HG02973 (cell line): Measurements from ENCODE around the gene MLLT10.

ENCODE experiments used
- ATAC-seq: cut with Tn5 transposase; IDR thresholded peaks from one replicate; pipeline ENCODE4 v1.9.1; 2021; ENCODE audit warnings: moderate library complexity; ENCODE audit not compliant: unreplicated experiment

The MLLT10 gene

GRCh38 chr10:21501091-21501490, 32.9 kb upstream of the MLLT10 start:
- no peak for ATAC-seq

DNA sequence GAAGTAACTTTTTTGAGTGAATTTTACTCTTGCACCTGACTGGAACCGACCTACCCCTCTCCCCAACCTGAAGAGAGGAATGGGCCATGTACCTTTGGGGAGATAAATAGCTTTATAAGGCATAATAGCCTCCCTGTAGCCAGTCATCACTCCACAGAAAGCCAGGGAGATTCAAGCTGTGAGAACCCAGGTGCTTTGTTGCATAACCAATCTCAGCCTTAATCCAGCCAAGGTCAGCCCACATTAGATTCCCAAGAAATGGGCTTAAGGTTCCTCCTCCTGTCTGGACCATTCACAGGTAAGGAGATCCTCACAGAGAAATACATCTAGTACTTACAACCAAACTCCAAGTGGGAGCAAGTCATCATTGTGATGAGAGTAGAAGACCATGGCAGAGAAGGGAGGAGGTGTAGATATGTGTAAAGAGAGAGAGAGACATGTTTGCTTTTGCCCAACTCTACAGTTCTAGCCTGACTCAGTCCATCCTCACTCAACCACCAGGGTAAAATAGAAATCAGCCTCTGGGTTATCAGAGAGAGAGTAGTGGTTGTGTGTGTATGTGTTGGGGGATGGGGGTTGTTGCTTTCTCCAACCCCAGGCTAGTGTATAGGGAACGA, 32.2 kb upstream of the MLLT10 start:
- no peak for ATAC-seq

- ATAC-seq, result no peak
Measured at GRCh38 chr10:21502348-21502740, 31.7 kb upstream of the MLLT10 start.

DNA sequence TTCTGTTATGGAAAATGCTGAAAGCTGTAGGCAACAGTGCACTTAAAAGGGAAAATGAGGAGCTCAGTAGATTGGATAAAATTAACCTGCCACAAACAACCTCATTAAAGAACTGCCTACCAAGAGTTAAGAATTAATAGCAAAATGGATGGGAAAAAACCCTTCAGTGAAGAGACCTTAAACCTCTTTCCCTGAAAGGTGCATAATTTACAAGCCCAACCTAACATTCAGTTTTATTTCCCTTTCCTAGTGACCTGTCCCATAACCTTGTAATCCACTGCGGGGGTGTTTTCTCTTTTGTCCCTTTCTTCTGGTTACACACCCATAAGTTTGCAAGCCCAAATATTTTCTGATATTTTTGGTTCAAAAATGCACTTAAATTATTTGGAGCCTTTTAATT, 30.5 kb upstream of the MLLT10 start:
- ATAC-seq, result no peak

DNA sequence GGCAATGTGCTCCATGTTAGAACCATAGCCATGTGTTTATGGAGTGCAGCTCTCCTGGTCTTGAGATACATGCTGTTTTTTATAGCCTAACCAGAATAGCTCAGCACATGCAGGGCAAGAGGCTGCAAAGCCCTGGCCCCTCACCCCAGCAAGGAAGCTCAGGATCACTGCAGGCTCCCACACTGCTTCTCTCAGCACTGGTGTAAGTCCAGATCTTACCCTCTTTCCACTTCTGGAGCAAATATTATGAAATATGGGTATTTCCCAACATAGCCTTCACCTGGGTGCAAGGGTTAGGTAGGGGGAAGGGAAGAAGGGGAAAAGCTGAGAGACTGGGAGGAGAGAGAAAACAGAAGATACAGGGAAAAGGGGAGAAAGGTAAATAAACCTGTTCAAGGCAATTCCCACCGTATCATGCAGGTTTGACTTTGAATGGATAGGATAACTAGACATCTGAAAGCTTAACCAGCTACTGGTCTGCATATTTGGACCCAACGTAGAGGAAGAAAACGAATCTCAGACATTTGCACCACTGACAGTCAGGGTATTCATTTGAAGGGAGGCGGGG, 28.2 kb upstream of the MLLT10 start:
- ATAC-seq, result no peak

DNA sequence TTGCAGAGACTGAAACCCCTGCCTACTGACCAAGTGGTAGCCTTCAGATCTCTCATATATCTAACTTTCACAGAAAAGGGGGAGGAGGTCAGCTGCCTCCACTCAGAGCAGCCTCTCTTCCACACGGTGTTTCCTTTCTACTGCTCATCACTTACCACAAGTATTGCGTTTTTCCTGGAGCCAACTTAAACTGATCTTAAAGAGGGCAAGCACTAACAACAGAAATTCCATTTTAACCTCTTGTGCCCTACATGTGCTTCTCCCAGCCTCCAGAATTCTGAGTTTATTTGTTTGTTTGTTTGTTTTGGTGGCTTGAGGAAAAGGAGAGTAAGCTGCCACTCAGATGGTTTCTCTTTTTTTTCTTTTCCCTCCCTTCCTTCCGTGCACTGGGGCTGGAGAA, 27.7 kb upstream of the MLLT10 start:
- no peak for ATAC-seq

DNA sequence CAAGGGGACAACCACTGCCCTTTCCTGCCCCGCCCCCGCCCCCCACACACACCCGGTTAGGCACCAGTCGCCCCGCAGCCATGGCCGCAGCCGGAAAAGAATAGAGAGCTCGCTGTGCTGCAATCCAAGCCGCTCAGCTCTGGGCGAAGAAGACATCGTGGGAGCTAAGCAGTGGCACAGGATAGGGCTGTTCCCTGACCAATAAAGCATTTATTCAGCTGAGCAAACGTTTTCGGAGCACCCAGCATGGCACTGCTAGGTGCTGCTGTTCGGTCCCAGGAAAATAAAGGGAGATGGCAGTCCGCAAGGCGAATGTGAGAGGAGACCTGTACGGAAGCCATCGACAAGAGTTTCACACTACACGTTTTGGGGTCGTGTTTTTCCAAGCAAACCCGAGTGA, 26.9 kb upstream of the MLLT10 start:
- ATAC-seq, result no peak

GRCh38 chr10:21508706-21509331, 25.2 kb upstream of the MLLT10 start:
- ATAC-seq, result no peak

GRCh38 chr10:21509341-21510240, 24.4 kb upstream of the MLLT10 start:
- no peak for ATAC-seq

GRCh38 chr10:21510241-21511094, 23.6 kb upstream of the MLLT10 start:
- ATAC-seq, result no peak

DNA sequence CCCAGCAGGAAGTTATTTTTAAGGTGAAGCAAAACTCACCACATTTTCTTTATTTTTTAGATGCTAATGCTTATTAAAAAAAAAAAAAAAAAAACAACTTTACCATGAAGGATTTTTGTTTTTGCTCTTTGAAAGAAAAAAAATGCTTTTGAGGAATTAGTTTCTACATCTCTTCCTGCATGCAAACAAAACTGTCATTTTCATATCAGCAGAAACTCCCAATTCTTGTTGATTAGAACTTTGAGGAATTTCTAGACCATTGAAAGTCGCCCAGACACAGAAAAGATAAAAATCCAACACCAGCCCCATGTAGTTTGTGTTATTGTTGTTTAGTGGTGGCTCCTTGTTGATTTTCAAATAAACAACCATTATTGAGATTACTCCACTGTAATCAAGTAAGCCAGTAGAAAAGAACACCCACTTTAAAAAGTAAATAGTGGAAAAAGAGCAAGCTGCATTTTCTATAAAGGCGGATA, 22.9 kb upstream of the MLLT10 start:
- no peak for ATAC-seq

DNA sequence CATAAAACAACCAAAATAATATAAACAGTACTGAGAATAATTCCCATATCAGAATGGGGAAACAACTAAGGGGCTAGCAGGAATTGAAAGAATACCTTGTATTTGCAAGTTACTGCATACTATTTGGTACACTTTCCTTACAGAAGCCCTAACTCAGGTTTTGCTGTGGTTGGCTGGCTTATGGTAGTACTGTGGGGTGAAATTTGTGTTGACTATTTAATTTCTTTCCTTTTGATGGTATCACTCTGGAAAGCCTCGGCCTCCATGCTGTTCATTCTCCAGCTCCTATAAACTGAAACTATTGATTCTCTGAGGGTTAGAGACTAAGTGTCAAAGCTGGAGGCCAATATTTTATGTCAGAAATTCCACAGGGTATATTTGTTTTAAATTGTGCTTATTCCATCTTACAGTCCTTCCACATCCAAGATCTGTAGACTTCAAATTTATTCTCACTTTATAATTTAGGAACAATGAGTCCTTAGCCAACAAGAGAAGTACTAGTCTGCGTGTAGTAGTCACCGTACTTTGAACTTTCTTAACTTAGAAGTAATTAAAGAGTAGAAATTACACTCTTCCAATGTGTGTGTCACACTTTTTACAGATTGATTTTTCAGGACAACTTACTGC, 22.0 kb upstream of the MLLT10 start:
- no peak for ATAC-seq

- ATAC-seq, result no peak
Measured at GRCh38 chr10:21512573-21513404, 21.2 kb upstream of the MLLT10 start.

DNA sequence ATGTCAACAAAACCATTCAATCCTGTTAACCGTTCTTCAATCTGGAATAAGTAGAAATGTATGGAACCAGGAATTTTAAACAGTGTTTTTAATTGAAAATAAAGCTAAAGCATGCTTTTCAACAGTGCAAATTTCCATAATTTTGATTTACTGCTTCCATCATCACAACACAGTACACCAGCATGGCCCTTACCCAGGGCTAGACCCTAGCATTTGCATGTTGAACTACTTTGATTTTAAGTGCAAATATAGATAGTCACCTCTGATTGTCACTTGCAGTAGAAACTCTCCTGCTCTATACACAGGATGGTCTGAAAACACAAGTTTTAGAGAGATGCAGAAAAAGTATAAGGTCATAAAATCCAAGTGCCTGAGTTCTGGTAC, 20.6 kb upstream of the MLLT10 start:
- ATAC-seq, result no peak

DNA sequence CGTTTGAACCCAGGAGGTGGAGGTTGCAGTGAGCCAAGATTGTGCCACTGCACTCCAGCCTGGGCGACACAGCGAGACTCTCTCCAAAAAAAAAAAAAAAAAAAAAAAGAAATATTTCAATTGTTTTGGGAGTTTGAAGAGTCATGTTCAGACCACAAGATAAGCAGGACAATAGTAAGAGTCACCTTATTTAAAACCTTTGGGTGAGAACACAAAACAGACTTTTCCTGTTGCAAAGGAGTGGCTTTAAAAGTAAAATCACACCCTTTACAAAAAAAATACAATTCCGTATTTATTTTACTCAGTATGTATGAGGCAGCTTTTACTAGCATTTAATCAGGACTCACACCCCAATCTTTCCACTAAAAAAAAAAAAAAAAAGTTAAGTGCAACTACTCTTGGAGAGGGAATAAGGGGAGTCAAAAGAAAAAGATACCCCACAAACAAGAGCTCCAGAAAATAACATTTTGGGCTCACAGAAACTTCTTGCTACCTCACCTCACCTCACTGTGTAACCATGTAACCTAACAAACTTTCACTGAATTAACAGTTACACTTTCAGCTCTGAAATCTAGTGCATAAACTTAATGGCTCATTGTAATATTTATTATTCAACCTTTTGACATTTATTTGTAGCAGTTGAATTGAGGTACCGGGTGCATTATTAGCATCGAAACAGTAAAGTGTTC, 19.8 kb upstream of the MLLT10 start:
- no peak for ATAC-seq

DNA sequence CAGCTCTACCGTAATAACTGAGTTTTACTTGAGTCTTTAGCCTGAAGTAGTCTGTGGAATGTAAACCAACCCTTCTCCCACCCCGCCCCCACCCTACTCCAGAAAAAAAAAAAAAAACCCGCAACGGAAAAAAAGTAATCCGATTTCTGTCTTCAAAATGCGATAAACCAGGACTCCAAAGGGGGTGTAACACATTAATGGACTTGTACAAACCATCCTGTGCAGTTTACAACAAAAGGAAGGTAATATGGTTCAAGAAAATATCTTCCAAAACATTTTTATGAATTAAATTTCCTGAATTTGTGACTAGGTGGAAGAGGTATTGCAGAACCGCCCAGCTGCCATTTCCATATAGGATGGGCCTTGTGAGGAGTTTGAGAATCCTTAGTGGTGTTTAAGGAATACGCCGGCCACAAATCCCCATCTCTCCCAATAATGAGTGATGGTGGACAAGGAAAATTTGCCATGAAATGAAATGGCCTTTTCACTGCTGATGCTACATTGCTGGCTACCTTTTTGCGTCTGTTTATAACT, 19.1 kb upstream of the MLLT10 start:
- no peak for ATAC-seq

- ATAC-seq, result no peak
Measured at GRCh38 chr10:21515361-21516241, 18.4 kb upstream of the MLLT10 start.
